Measurements from ENCODE around the gene B3GNT3. TPM values are rescaled to one million over a fixed set of nuclear protein-coding genes. Genes with fewer than 3 reads are reported as not detected.

The B3GNT3 gene
- total RNA-seq, 1 donor from 2014 or later, result not detected

GRCh38 chr19:17832443-17833208 is 37.7 kb downstream of the B3GNT3 start:
- no peak for DNase-seq (ENCODE audit: low read depth, low spot score)

- no peak for DNase-seq (ENCODE audit: low read depth, low spot score)
Observed at GRCh38 chr19:17834350-17835181, 39.6 kb downstream of the B3GNT3 start.

GRCh38 chr19:17835182-17836006 is 40.5 kb downstream of the B3GNT3 start:
- no peak for DNase-seq (ENCODE audit: low read depth, low spot score)

- DNase-seq (ENCODE audit: low read depth, low spot score), result no peak
Observed at GRCh38 chr19:17836530-17836929, 41.6 kb downstream of the B3GNT3 start.

- DNase-seq (ENCODE audit: low read depth, low spot score), result no peak
Observed at GRCh38 chr19:17837972-17838371, 43.0 kb downstream of the B3GNT3 start.

- DNase-seq (ENCODE audit: low read depth, low spot score), result no peak
Observed at GRCh38 chr19:17840019-17840418, 45.1 kb downstream of the B3GNT3 start.

- no peak for DNase-seq (ENCODE audit: low read depth, low spot score)
Observed at GRCh38 chr19:17841371-17841809, 46.5 kb downstream of the B3GNT3 start.

- DNase-seq (ENCODE audit: low read depth, low spot score), result peak; percentile 37
Observed at GRCh38 chr19:17841810-17842662, 47.1 kb downstream of the B3GNT3 start.

GRCh38 chr19:17842663-17843291 is 47.8 kb downstream of the B3GNT3 start:
- no peak for DNase-seq (ENCODE audit: low read depth, low spot score)

- DNase-seq (ENCODE audit: low read depth, low spot score), result no peak
Observed at GRCh38 chr19:17843292-17843827, 48.4 kb downstream of the B3GNT3 start.

- no peak for DNase-seq (ENCODE audit: low read depth, low spot score)
Observed at GRCh38 chr19:17843908-17844490, 49.1 kb downstream of the B3GNT3 start.

- no peak for DNase-seq (ENCODE audit: low read depth, low spot score)
Observed at GRCh38 chr19:17846146-17846545, 51.2 kb downstream of the B3GNT3 start.

GRCh38 chr19:17847538-17848366 is 52.8 kb downstream of the B3GNT3 start, which contains the start of gene JAK3:
JAK3 (minus strand) TSS chr19:17847982; CDS start chr19:17844417, 3,565 bp downstream.
- peak; percentile 13 for DNase-seq (ENCODE audit: low read depth, low spot score)

GRCh38 chr19:17848595-17849292 is 53.8 kb downstream of the B3GNT3 start:
- no peak for DNase-seq (ENCODE audit: low read depth, low spot score)

- DNase-seq (ENCODE audit: low read depth, low spot score), result no peak
Observed at GRCh38 chr19:17854061-17854460, 59.1 kb downstream of the B3GNT3 start.

GRCh38 chr19:17855280-17856152 is 60.6 kb downstream of the B3GNT3 start:
- DNase-seq (ENCODE audit: low read depth, low spot score), result no peak
